ENCODE data around the gene ATP9A.
"Not testable (repeated sequence)": the region's sequence is repeated elsewhere in the genome, so short reads cannot be mapped to it uniquely, and the experiment has no call there.

Gene ATP9A

DNA sequence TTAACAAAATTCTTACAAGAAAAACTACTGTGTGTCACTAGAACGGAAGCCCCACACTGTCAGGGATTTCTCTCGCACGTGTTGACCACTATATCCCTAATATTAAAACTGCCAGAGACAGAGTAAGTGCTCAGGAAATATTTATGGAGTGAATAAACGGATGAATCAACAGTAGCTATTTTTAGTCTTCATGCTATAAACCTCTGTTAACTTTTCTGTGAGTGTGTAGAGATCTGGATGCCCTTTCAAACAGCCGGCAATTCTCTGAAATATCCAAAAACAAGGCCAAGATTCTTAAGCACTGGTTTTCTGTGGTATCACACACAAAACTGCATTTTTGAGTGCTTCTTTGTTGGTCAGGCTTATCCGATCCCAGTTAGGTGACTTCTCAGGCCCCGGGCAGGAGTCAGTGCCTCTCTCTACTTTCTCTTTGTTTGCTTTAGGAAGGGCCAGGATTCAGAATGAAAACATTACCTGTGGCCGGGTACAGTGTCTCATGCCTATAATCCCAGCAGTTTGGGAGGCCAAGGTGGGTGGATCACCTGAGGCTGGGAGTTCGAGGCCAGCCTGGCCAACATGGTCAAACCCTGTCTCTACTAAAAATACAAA is 15.7 kb downstream of the ATP9A start:
- no peak for DNase-seq

DNA sequence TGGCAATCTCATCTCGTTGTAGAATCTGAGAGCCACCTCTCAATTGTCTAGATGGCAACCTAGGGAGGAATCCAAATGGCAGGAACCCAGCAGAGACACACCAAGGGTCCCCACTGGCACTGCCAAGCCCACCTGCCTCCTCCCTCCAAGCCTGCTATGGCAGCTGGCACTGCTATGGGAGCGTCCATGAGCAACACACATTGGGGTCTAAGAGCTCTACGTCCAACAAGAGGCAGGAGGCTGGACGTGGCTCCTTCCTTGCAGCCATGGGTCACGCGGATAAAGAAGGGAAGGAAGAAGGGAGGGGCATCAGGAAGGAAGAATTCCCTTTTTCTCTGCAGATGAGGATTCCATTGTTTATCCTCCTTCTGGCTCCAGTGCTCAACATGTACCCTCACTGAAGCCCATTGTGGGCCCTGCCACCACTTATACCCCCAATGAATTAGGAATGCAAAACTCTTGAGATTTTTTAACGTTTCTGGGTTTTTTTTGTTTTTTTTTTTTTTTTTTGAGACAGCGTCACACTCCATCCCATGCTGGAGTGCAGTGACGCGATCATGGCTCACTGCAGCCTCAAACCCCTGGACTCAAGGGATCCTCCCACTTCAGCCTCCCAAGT is 17.3 kb downstream of the ATP9A start:
- no peak for DNase-seq

DNA sequence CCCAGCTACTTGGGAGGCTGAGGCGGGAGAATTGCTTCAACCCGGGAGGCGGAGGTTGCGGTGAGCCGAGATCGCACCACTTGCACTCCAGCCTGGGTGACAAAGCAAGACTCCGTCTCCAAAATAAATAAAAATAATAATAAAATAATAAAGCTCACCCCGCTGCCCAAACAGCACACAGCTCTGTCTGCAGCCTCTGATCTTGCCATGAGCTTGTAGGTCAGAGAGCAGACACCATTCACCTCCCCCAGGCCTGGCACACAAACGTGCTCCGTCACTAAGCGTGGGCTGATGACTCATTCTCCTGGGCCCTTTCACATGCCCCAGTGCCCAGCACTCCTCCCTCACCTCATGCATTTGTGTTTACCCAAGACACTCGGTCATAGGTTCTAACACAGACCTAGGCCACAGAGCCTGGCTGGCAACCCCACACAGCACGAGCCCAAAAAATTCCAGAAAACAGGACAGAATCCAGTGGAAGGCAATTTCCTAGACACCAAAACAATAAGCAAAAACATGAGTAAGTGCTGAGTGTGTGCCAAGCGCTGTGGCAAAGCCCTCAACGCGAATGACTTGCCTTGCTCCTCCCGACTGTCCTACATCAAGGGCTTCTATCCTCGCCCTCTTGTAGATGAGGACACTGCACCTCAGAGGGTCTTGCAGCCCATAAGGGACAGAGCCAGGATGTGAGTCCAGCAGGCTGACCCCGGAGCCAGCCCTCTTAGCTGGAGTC is 18.0 kb downstream of the ATP9A start:
- peak; percentile 74 for DNase-seq

DNA sequence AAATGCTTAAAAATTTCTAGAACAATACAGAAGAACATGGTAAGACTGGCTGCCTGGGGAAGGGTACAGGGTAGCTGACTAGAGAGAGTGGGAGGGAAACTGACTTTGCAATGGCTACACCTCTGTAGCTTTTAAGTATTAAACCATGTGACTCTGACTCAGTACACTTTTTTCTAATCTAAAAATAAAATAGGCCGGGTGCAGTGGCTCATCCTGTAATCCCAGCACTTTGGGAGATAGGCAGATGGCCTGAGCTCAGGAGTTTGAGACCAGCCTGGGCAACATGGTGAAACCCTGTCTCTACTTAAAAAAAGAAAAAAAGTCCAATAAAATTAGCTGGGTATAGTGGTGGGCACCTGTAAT is 18.5 kb downstream of the ATP9A start:
- DNase-seq: no peak

DNA sequence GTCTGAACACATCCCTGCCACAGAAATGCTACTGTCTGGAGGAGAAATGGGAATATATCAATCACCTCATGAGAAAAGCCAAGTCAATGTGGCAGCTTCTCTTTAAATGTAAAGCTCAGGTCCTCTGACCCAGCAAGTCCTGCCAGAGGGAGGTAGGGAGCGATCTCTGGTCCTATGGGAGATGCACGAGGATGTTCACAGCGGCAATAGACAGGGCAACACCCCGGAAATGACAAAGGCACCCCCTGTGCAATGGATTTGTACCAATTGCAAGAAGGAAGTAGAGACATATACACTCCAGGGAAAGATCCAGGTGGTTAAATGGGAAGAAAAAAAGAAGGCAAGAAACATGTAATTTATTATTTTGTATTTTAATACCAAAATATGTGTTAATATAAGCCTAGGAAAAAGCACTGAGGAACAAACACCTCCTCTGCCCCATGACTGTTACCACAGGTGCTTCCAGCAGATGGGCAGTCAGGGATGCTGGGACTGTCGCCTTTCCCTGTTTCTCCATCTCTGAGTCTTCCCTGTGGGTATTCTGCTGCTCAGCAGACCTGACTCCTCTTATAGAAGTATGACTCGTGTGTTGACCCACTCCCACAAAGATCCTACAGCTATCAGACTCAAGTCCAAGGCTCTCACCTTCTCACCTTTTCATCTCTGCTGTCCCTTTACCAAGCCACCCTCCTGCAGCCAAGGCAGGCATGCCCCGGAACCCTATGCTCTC is 20.8 kb downstream of the ATP9A start:
- no peak for DNase-seq

DNA sequence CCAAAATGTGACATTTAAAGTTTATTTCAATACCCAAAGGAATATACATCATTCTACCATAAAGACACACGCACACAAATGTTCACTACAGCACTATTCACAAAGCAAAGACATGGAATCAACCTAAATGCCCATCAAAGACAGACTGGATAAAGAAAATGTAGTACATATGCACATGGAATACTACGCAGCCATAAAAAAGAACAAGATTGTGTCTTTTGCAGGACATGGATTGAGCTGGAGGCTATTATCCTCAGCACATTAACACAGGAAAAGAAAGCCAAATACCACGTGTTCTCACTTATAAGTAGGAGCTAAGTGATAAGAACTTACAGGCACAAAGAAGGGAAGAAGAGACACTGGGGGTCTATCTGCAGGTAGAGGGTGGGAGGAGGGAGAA is 22.4 kb downstream of the ATP9A start:
- no peak for DNase-seq

DNA sequence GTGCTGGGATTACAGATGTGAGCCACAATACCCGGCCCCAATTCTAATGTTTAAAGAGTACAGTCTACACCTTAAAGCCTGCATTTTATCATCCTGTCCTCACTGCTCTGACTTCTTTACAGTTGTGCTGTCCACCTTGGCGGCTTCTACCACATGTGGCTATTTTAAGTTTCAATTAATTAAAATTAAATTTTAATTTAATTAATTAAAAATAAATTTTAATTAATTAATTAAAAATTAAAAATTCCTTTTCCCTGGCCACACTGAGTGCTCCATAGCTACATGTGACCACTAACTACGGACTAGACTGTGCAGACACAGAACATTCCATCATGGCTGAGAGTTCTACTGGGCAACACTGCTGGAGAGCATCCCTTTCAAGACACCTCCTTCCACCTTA is 27.4 kb downstream of the ATP9A start:
- DNase-seq: no peak

DNA sequence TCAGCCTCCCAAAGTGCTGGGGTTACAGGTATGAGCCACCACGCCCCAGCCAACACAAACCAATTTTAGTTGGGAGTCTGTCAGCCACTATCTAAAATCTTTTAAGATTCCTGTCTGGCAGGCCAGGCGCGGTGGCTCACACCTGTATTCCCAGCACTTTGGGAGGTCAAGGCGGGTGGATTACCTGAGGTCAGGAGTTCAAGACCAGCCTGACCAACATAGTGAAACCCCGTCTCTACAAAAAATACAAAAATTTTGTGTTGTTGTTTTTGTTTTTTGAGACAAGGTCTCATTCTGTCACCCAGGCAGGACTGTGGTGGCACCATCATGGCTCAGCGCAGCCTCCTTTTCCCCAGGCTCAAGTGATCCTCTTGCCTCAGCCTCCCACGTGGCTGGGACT is 27.9 kb downstream of the ATP9A start:
- DNase-seq: not testable (repeated sequence)

DNA sequence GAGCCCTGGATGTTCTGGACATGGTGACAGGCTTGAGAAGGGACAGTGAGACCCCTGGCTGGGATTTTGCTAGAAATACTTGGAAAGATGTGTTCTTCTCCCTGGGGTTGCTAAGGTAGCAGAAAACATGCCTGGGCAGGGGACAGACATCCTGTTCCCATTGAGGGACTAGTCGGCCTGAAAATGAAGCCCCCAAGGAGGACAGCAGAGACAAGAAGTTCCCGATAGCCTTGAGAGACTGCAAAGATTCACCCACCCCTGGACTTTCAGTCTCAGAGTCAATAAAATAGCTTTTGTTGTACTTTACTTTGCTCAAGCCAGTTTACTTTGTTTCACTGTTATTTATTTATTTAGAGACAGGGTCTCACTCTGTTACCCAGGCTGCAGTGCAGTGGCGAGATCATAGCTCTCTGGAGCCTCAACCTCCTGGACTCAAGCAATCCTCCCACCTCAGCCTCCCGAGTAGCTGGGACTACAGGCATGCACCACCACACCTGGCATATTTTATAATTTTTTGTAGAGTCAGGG is 28.4 kb downstream of the ATP9A start:
- no peak for DNase-seq

DNA sequence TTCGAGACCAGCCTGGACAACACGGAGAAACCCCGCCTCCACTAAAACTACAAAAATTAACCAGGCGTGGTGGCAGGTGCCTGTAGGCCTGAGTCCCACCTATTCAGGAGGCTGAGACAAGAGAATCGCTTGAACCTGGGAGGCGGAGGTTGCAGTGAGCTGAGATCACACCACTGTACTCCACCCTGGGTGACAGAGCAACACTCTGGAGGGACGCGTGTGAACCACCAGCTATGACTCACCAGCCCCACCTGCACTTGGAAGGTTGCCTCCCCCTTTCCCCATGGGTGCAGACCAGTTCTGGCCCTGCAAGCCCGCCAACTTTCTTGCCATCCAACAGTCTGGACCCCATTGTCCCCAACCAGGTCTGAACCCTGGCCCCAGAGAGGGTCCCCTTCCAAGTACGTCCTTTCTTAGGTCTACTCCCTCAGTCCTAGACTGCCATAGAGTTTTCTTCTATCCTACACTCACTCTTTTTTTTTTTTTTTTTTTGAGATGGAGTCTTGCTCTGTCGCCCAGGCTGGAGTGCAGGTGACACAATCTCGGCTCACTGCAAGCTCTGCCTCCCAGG is 29.2 kb downstream of the ATP9A start:
- no peak for DNase-seq

DNA sequence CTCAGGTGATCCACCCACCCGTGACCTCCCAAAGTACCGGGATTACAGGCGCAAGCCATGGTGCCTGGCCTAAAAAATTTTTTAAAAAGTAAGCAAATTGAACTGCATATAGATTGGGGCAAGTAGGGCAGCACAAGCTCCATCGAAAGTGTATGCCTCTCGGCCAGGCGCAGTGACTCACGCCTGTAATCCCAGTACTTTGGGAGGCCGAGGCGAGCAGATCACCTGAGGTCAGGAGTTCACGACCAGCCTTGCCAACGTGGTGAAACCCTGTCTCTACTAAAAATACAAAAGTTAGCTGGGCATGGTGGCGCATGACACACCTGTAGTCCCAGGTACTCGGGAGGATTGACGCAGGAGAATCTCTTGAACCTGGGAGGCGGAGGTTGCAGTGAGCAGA is 29.9 kb downstream of the ATP9A start:
- not testable (repeated sequence) for DNase-seq

DNA sequence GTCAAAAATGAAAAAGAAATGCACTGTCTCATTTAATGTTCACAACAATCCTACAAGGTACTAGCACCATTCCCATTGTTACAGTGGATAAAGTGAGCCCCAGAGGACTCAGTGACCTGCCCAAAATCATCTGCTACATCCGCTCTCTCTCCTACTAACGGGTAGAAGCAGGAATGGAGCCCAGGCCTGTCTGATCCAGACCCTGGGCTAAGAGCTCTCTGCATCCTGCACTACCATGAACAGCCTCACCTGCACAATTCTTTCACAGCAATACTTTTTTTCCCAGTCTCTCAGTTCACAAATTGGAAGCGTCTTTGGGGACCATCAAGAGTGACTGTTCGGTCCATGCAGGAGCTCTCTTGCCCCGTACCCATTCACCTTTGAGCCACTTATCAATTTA is 31.2 kb downstream of the ATP9A start:
- DNase-seq: no peak

DNA sequence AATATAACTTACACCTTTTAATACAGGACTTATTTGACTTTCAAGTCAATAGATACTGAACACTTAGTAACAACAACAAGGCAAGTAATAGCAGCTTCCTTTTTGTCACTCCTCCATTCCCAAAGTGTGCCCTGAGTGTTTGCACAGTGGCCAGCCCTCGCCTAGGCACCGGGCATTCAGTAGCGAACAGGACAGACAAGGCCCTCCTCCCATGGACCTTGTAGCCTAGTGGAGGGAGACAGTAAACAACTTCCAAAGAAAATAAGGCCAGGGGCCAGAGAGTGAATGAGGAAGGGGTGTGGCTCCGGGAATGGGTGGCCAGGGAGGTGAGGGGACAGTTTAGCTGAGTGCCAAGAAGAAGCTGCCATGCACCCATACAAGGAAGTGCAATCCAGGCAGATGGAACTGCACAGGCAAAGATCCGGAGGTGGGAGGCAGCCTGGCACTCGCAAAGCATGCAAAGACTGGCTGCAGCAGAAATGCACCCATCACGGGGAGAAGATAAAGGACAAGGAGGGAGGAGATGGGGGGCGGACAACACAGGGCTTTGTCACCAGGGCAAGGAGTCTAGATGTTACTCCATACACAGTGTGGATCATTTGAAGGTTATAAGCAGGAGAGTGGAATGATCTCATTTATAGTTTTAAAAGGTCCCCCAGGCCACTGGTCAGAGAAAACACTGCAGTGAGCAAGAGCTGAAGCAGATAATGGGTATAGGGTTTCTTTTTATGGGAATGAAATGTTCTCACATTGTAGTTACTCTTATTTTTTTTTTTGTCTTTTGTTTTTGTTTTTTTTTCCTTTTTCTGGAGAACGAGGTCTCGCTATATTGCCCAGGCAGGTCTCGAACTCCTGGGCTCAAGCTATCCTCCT is 32.2 kb downstream of the ATP9A start:
- DNase-seq: no peak

DNA sequence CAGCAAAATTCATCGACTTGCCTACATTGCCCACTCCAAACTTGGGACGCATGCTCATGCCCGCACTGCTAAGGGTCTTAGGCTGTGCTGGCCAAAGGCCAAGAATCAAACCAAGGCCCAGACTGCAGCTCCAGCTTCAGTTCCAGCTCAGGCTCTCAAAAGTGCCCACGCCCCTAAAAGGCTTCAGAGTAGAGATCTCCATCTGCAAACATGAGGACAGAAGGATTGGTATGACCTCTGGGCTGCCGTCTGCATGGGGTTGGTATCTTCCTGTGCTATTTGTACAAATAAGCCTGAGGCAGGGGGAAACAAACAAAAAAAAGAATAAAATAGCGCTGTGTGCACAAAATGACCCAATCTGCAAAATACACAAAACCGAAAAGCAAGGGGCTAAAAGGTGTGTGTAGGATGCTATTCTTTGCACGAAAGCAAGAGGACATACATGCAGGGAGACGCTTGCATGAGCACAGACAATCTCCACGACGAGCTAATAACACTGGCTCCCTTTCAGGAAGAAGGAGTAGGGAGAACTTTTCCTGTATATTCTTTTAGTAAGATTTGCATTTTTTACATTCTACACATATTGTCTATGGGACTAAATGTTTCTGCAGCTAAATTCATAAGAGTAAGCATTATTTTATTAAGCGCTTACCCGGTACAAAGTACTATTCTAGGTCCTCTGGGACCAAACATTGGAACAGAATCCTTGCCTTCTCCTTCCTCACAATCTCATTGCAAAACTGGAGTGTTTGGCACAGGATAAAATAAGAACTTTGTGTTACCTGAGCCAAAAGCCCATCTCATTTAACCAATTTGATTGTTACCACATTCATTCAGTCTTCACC is 33.1 kb downstream of the ATP9A start:
- no peak for DNase-seq

DNA sequence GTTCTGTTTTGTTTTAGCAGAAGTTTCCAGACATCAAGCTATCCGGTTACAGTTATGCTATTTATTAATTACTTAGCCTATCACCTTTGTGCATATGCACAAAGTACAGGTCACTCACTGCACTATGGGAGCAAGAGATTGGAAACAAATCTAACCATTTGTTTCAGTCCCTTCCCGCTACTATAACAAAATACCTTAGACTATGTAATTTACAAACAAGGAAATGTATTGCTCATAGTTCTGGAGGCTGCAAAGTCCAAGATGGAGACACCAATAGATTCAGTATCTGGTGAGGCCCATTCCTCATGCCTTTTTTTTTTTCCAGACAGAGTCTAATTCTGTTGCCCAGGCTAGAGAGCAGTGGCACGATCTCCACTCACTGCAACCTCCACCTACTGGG is 35.1 kb downstream of the ATP9A start:
- no peak for DNase-seq

DNA sequence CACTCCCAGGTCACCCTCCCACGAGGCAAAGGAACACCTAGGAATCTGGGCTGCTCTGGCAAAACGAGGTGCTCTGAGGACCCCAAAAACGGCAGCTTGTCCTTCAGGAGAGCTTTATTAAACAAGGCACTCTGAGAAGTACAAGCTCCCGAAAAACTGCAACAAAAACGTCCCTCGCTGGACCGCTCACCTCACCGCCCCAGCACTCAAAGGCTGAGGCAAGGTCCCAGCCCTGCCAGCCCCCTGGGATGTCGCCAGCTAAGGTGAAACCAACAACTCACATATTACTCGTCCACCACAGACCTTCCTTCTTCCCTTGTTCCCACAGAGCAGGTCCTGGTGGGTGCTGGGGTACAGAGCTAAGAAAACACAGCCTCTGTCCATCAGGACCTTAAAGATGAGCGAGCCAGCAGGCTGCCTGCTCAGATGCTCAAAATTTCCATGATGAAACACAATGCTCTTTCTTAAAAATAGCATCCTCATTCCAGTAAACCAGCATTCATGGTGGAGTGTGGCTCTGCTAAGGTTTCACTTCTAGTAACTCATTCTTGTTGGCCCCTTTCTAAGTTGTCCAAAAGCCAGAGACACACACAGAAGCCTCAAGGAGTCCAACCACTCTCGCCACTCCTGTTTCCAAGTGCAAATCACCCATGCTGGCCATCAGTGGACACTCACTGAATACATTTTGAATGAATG is 35.9 kb downstream of the ATP9A start:
- DNase-seq: no peak

DNA sequence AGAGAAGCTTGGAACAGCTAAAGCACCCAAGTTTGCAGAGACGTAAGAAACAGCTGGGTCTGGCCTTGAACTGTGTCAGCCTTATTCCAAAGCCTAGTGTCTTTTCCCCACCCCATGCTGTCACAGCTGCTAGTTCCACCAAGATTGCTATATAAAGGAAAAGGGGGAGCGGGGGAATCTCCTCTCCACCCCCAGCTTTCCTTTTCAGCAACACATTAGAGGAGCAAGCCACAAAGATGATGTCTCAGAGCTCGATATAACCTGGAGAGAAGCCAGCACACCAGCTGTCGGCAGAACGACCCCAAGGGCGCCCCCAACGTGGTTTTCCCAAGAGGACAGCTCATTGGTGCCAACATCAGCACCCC is 36.5 kb downstream of the ATP9A start:
- no peak for DNase-seq

DNA sequence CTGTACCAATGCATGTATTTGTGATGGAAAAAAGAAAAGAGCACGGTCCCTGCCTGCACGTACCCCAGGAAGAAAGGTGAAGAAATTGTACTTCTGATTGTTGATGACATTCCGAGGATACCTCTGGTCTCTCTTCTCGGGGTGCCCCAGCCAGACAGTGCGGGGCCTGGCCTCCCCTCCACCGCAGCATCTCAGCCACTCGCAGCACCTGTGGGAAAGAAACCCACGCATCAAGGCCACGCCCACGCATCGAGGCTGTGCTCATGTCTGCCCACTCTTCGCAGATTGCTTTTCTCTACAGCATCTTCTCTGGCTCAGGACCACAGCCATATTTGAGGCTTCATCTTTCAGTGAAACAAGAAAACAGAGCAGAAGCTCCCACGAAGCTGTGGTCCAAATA is 38.4 kb downstream of the ATP9A start:
- DNase-seq: no peak

DNA sequence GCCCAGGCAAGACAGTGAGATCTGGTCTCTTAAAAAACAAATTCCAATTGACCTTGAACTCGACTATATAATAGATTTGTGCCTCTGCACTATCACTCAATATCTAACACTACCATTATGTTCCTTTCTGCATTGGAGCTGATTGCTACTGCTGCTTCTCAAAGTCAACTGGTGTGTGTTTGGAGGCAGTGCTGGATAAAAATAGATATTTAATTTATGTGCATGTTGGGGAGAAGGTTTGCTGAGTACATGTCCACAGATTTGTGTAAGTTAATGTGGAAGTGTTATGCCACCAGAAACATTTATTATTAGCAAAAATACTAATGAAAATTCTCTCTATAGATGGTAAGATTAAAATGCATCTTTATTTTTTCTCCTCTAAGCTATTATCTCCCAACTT is 39.5 kb downstream of the ATP9A start:
- DNase-seq: no peak

DNA sequence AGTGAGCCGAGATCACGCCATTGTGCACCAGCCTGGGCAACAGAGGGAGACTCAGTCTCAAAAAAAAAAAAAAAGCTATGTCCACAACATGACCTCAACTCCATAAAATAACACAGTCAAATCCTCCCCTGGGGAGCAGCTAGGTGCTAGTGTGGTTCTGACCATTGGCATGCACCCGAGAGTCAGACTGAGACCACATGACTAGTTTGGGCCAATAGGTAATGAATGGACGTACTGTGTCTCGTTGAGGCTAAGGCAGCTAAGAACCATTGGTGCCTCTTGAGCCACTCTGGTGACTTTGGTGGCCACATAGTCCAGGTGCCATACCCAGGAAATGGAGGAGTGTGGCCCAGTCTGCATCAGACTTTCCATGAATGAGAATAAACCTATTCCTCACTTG is 40.3 kb downstream of the ATP9A start:
- DNase-seq: no peak

Data from NCI-H510A (cell line).